WTC11 (cell line): Measurements from ENCODE around the gene TANGO2. TPM values are rescaled to one million over a fixed set of nuclear protein-coding genes. Genes with fewer than 3 reads are reported as not detected.

Source experiments
- ATAC-seq: fragments of 200-7000 bp; cut with Tn5 transposase; 2 replicates; pipeline ENCODE4 v1.10.0; 2021; ENCODE audit warnings: mild to moderate bottlenecking, moderate library complexity
- CTCF ChIA-PET: fragments of 300-600 bp; sonication (Branson Sonifier 250); formaldehyde crosslinking; loops from one replicate; lab custom pipeline; 2021; ENCODE audit warnings: antibody characterized with exemption; lab: Charles Lee
- POLR2A ChIA-PET: fragments of 350-600 bp; sonication (Branson Sonifier 250); formaldehyde crosslinking; loops from one replicate; lab custom pipeline; 2021; ENCODE audit warnings: antibody characterized with exemption; lab: Charles Lee
- DNase-seq: peaks from one replicate; pipeline ENCODE4 v3.0.0; 2021; ENCODE audit warnings: low spot score
- H3K27ac Mint-ChIP-seq: 2 replicates; pipeline ENCODE4 v1.8.0; 2021; ENCODE audit warnings: mixed read lengths
- H3K27me3 Mint-ChIP-seq: 2 replicates; pipeline ENCODE4 v1.8.0; 2021; ENCODE audit warnings: low read depth, mild to moderate bottlenecking, moderate library complexity, mixed read lengths
- H3K36me3 Mint-ChIP-seq: 2 replicates; pipeline ENCODE4 v1.8.0; 2021; ENCODE audit warnings: mixed read lengths
- H3K4me1 Mint-ChIP-seq: 2 replicates; pipeline ENCODE4 v1.8.0; 2022; ENCODE audit warnings: mixed read lengths
- H3K4me3 Mint-ChIP-seq: 2 replicates; pipeline ENCODE4 v1.8.0; 2021; ENCODE audit warnings: mild to moderate bottlenecking, moderate library complexity, mixed read lengths
- H3K9me3 Mint-ChIP-seq: 2 replicates; pipeline ENCODE4 v1.8.0; 2021; ENCODE audit warnings: mixed read lengths
- ATF3 ChIP-seq: sonication (generic); formaldehyde crosslinking; conservative IDR thresholded peaks from 2 replicates; pipeline ENCODE4 v1.8.1; 2022; ENCODE audit warnings: mild to moderate bottlenecking, missing genetic modification reagents
- E2F1 ChIP-seq: sonication (generic); formaldehyde crosslinking; IDR thresholded peaks from 2 replicates; pipeline ENCODE4 v1.8.0; 2022; ENCODE audit warnings: mild to moderate bottlenecking, missing genetic modification reagents
- ESRRA ChIP-seq: sonication (generic); formaldehyde crosslinking; IDR thresholded peaks from 2 replicates; pipeline ENCODE4 v1.8.1; 2022; ENCODE audit warnings: mild to moderate bottlenecking, missing genetic modification reagents, borderline replicate concordance
- GTF2I ChIP-seq: fragments of 250-450 bp; sonication (Bioruptor Pico); conservative IDR thresholded peaks from 2 replicates; pipeline ENCODE4 v1.4.0; 2021; ENCODE audit warnings: mild to moderate bottlenecking
- IRF2 ChIP-seq: sonication (generic); formaldehyde crosslinking; IDR thresholded peaks from 2 replicates; pipeline ENCODE4 v1.8.0; 2022; ENCODE audit warnings: low read depth, missing genetic modification reagents, borderline replicate concordance
- JAZF1 ChIP-seq: fragments of 250-450 bp; sonication (Bioruptor Pico); IDR thresholded peaks from 2 replicates; pipeline ENCODE4 v1.9.0; 2021; ENCODE audit warnings: moderate library complexity, mild to moderate bottlenecking, inconsistent platforms
- JUN ChIP-seq: sonication (generic); formaldehyde crosslinking; IDR thresholded peaks from 2 replicates; pipeline ENCODE4 v1.8.0; 2023; ENCODE audit warnings: mild to moderate bottlenecking, missing genetic modification reagents
- NR3C1 ChIP-seq: sonication (generic); formaldehyde crosslinking; conservative IDR thresholded peaks from 2 replicates; pipeline ENCODE4 v1.8.1; 2023; ENCODE audit warnings: low read depth, mild to moderate bottlenecking, missing genetic modification reagents
- OVOL2 ChIP-seq: fragments of 250-450 bp; sonication (Bioruptor Pico); IDR thresholded peaks from 2 replicates; pipeline ENCODE4 v1.9.0; 2021; ENCODE audit warnings: mild to moderate bottlenecking, borderline replicate concordance
- PRRX2 ChIP-seq: fragments of 250-450 bp; sonication (Bioruptor Pico); IDR thresholded peaks from 2 replicates; pipeline ENCODE4 v1.8.0; 2021; ENCODE audit warnings: mild to moderate bottlenecking
- TCF7 ChIP-seq: sonication (generic); formaldehyde crosslinking; IDR thresholded peaks from 2 replicates; pipeline ENCODE4 v1.8.0; 2022; ENCODE audit warnings: mild to moderate bottlenecking, low read depth, missing genetic modification reagents, moderate library complexity
- TP53 ChIP-seq: sonication (generic); formaldehyde crosslinking; IDR thresholded peaks from 2 replicates; pipeline ENCODE4 v1.8.1; 2023; ENCODE audit warnings: mild to moderate bottlenecking, missing genetic modification reagents
- ZNF317 ChIP-seq: sonication (generic); formaldehyde crosslinking; IDR thresholded peaks from 2 replicates; pipeline ENCODE4 v1.8.1; 2023; ENCODE audit warnings: low read depth, mild to moderate bottlenecking, moderate library complexity, missing genetic modification reagents, borderline replicate concordance
- ZNF423 ChIP-seq: fragments of 250-450 bp; sonication (Bioruptor Pico); IDR thresholded peaks from 2 replicates; pipeline ENCODE4 v2.1.2; 2022; ENCODE audit warnings: mild to moderate bottlenecking, moderate library complexity
- ZNF512 ChIP-seq: sonication (generic); formaldehyde crosslinking; IDR thresholded peaks from 2 replicates; pipeline ENCODE4 v1.8.1; 2022; ENCODE audit warnings: missing genetic modification reagents, borderline replicate concordance
- ZNF532 ChIP-seq: fragments of 250-450 bp; sonication (Bioruptor Pico); IDR thresholded peaks from 2 replicates; pipeline ENCODE4 v1.9.0; 2021; ENCODE audit warnings: mild to moderate bottlenecking, borderline replicate concordance
- total RNA-seq: library from RNA; stranded (reverse); gene quantifications from 3 replicates; pipeline ENCODE4 v1.2.3, GENCODE V29; 2021
- TF ChIP-seq, protein P1 (sequence below): sonication (generic); formaldehyde crosslinking; IDR thresholded peaks from 2 replicates; pipeline ENCODE4 v1.8.1; 2023; ENCODE audit warnings: mild to moderate bottlenecking, missing genetic modification reagents, moderate library complexity
- TF ChIP-seq, protein P2 (sequence below): sonication (generic); formaldehyde crosslinking; IDR thresholded peaks from 2 replicates; pipeline ENCODE4 v1.8.1; 2023; ENCODE audit warnings: mild to moderate bottlenecking, missing genetic modification reagents
- TF ChIP-seq, protein P3 (sequence below): sonication (generic); formaldehyde crosslinking; IDR thresholded peaks from 2 replicates; pipeline ENCODE4 v1.8.0; 2022; ENCODE audit warnings: mild to moderate bottlenecking, missing genetic modification reagents

Gene TANGO2
- total RNA-seq, 1 experiment from 2014 or later: 14.8 TPM

DNA sequence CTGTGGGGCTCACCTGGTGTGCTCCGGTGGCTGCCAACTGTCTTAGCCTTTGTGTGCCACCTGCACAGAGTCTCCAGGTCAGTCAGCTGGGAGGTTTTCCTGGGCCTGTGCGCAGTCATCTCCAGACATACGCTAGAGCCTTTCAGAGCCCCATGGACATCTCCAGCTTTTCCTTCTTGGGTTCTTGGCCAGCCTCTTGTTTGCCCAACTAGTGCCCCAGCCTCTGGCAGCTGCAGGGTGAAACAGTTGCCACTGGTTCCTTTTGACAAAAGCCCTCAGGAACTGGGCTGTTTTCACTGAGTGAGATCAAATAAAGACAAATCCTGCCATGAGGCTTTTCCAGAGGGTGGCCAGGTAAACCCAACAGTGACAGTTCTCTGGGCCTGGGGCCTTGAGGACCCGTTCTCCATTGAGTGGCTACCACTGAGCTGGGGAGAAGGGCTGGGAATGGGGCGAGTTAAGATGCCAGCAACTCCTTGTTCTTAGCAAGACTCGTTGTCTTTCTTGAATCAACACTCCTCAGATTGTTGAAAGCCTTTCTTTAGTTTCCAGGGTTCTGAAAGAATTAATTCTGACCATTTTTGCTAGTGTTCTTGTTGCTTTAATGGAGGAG is 78.3 kb downstream of the TANGO2 start:
- Mint-ChIP-seq H3K27ac (peak overlapping the region; percentile 87; the same call in 1 of the 2 replicates), H3K36me3 (peaks cover 85% of the 10 kb centered on the region), H3K4me3 (no peak overlapping the region), H3K9me3 (no peaks in the 10 kb centered on the region), H3K27me3 (no peaks in the 10 kb centered on the region), H3K4me1 (peaks cover 20% of the 10 kb centered on the region)
- TF ChIP-seq E2F1: no peak
- no peak for TF ChIP-seq JUN
- TF ChIP-seq IRF2 (CRISPR knock-in tag): no peak
- no peak for TF ChIP-seq ATF3 (CRISPR knock-in tag)
- TF ChIP-seq TP53 (CRISPR knock-in tag): no peak
- TF ChIP-seq, protein P1, sequence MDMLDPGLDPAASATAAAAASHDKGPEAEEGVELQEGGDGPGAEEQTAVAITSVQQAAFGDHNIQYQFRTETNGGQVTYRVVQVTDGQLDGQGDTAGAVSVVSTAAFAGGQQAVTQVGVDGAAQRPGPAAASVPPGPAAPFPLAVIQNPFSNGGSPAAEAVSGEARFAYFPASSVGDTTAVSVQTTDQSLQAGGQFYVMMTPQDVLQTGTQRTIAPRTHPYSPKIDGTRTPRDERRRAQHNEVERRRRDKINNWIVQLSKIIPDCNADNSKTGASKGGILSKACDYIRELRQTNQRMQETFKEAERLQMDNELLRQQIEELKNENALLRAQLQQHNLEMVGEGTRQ (CRISPR knock-in tag): no peak
- TF ChIP-seq NR3C1 (CRISPR knock-in tag): no peak
- TF ChIP-seq TCF7 (CRISPR knock-in tag): no peak
- no peak for TF ChIP-seq JAZF1
- no peak for TF ChIP-seq PRRX2 (CRISPR knock-in tag)
- no peak for TF ChIP-seq OVOL2 (CRISPR knock-in tag)
- TF ChIP-seq ESRRA: no peak
- TF ChIP-seq ZNF512: no peak
- TF ChIP-seq GTF2I: no peak
- TF ChIP-seq, protein P2, sequence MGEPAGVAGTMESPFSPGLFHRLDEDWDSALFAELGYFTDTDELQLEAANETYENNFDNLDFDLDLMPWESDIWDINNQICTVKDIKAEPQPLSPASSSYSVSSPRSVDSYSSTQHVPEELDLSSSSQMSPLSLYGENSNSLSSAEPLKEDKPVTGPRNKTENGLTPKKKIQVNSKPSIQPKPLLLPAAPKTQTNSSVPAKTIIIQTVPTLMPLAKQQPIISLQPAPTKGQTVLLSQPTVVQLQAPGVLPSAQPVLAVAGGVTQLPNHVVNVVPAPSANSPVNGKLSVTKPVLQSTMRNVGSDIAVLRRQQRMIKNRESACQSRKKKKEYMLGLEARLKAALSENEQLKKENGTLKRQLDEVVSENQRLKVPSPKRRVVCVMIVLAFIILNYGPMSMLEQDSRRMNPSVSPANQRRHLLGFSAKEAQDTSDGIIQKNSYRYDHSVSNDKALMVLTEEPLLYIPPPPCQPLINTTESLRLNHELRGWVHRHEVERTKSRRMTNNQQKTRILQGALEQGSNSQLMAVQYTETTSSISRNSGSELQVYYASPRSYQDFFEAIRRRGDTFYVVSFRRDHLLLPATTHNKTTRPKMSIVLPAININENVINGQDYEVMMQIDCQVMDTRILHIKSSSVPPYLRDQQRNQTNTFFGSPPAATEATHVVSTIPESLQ: no peak
- TF ChIP-seq, protein P3, sequence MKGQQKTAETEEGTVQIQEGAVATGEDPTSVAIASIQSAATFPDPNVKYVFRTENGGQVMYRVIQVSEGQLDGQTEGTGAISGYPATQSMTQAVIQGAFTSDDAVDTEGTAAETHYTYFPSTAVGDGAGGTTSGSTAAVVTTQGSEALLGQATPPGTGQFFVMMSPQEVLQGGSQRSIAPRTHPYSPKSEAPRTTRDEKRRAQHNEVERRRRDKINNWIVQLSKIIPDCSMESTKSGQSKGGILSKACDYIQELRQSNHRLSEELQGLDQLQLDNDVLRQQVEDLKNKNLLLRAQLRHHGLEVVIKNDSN (CRISPR knock-in tag): no peak
- TF ChIP-seq ZNF423 (CRISPR knock-in tag): no peak
- TF ChIP-seq ZNF532 (CRISPR knock-in tag): no peak
- TF ChIP-seq ZNF317 (CRISPR knock-in tag): no peak
- no peak for ATAC-seq
- DNase-seq: no peak
- ChIA-PET POLR2A (no interaction called here), CTCF (no interaction called here)
